ENCODE measurements around the gene BNIP2.

GRCh38 chr15:59688423-59688781 lies 718 bp downstream of the BNIP2 start:
- TF ChIP-seq CTCF (IDR thresholded peaks at IDR 0.05; ENCODE audit: insufficient read depth, low read length) (no peak), POLR2AphosphoS5 (IDR thresholded peaks at IDR 0.05; ENCODE audit: low read depth) (no peak), GABPA (IDR thresholded peaks at IDR 0.05; ENCODE audit: low read depth) (no peak), SPI1 (IDR thresholded peaks at IDR 0.05; ENCODE audit: borderline replicate concordance, low read depth) (no peak)
- TF ChIP-seq, protein P1, sequence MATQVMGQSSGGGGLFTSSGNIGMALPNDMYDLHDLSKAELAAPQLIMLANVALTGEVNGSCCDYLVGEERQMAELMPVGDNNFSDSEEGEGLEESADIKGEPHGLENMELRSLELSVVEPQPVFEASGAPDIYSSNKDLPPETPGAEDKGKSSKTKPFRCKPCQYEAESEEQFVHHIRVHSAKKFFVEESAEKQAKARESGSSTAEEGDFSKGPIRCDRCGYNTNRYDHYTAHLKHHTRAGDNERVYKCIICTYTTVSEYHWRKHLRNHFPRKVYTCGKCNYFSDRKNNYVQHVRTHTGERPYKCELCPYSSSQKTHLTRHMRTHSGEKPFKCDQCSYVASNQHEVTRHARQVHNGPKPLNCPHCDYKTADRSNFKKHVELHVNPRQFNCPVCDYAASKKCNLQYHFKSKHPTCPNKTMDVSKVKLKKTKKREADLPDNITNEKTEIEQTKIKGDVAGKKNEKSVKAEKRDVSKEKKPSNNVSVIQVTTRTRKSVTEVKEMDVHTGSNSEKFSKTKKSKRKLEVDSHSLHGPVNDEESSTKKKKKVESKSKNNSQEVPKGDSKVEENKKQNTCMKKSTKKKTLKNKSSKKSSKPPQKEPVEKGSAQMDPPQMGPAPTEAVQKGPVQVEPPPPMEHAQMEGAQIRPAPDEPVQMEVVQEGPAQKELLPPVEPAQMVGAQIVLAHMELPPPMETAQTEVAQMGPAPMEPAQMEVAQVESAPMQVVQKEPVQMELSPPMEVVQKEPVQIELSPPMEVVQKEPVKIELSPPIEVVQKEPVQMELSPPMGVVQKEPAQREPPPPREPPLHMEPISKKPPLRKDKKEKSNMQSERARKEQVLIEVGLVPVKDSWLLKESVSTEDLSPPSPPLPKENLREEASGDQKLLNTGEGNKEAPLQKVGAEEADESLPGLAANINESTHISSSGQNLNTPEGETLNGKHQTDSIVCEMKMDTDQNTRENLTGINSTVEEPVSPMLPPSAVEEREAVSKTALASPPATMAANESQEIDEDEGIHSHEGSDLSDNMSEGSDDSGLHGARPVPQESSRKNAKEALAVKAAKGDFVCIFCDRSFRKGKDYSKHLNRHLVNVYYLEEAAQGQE (IDR thresholded peaks at IDR 0.05; ENCODE audit: insufficient replicate concordance, low read depth) = no peak
